ENCODE data around the gene UGT1A7.

The UGT1A7 gene

GRCh38 chr2:233819884-233820773 is 138.4 kb downstream of the UGT1A7 start:
- no peak for DNase-seq

- no peak for DNase-seq
Observed at GRCh38 chr2:233820774-233821105, 139.0 kb downstream of the UGT1A7 start.

GRCh38 chr2:233821196-233821595 is 139.5 kb downstream of the UGT1A7 start:
- no peak for DNase-seq

- no peak for DNase-seq
Observed at GRCh38 chr2:233821709-233822100, 140.0 kb downstream of the UGT1A7 start.

GRCh38 chr2:233822101-233822771 is 140.5 kb downstream of the UGT1A7 start:
- DNase-seq: no peak
